Lung (tissue), 12 donors: ENCODE data around the gene LAMA3. TPM values are rescaled to one million over a fixed set of nuclear protein-coding genes. Genes with fewer than 3 reads are reported as not detected.

Experiments
- ATAC-seq: fragments of 200-7000 bp; cut with Tn5 transposase; one replicate; pipeline ENCODE4 v1.9.1; 2020; ENCODE audit warnings: moderate number of reproducible peaks; ENCODE audit not compliant: insufficient read depth, low FRiP score
- DNase-seq, 3 donors: peaks; one replicate each; pipeline ENCODE4 v3.0.0-alpha.2; 2013 to 2017
- H3K27ac ChIP-seq, 2 donors: one replicate each; pipeline ENCODE4 v1.5.1; 2013; ENCODE audit warnings: mild to moderate bottlenecking in 2 of 2, moderate library complexity in 2 of 2, control low read depth in 1 of 2, inconsistent platforms in 1 of 2, low read depth in 1 of 2, low read length in 1 of 2
- H3K27me3 ChIP-seq, 3 donors: one replicate each; pipeline ENCODE4 v1.5.1; 2013; ENCODE audit warnings: low read length in 2 of 3; ENCODE audit not compliant: control insufficient read depth in 3 of 3, insufficient read depth in 3 of 3
- H3K36me3 ChIP-seq, 4 donors: one replicate each; pipeline ENCODE4 v1.5.1; 2013; ENCODE audit warnings: low read length in 4 of 4, mild to moderate bottlenecking in 1 of 4, moderate library complexity in 1 of 4; ENCODE audit not compliant: control insufficient read depth in 4 of 4, insufficient read depth in 4 of 4
- H3K4me1 ChIP-seq, 5 donors: one replicate each; pipeline ENCODE4 v1.5.1; 2013; ENCODE audit warnings: low read length in 5 of 5, mild to moderate bottlenecking in 2 of 5, moderate library complexity in 1 of 5; ENCODE audit not compliant: control insufficient read depth in 5 of 5, insufficient read depth in 5 of 5
- H3K4me3 ChIP-seq: one replicate; pipeline ENCODE4 v1.5.1; 2013; ENCODE audit warnings: mild to moderate bottlenecking, control low read depth, moderate library complexity
- H3K9ac ChIP-seq, 2 donors: one replicate each; pipeline ENCODE4 v1.5.1; 2013; ENCODE audit warnings: low read length in 2 of 2, control low read depth in 1 of 2; ENCODE audit not compliant: insufficient read depth in 1 of 2
- H3K9me3 ChIP-seq, 4 donors: one replicate each; pipeline ENCODE4 v1.5.1; 2013; ENCODE audit warnings: low read length in 3 of 4, mild to moderate bottlenecking in 1 of 4, moderate library complexity in 1 of 4; ENCODE audit not compliant: control insufficient read depth in 4 of 4, insufficient read depth in 3 of 4
- WGBS, 2 donors: extraction: QIAGEN DNeasy Blood & Tissue Kit; methylation state at CpG; one replicate each; pipeline ENCODE4 v1.1.7; 2013; 5-methylcytosine and 5-hydroxymethylcytosine counted together
- polyA plus RNA-seq, 2 donors: library from polyadenylated mRNA; stranded (reverse); fragments of 200-250 nt; gene quantifications; one replicate each; pipeline ENCODE4 v1.2.1, GENCODE V29; 2013
- total RNA-seq, 2 donors: library from RNA; depleted of rRNA in 1 of 2; stranded (reverse); fragments of >200 nt in 1 of 2; gene quantifications; one replicate each; pipeline ENCODE4 v1.2.1, GENCODE V29; 2014 to 2021
- TF ChIP-seq, protein P1 (sequence below): IDR thresholded peaks from 2 replicates; pipeline ENCODE4 v1.5.1; 2012; ENCODE audit warnings: mild to moderate bottlenecking; ENCODE audit errors: control extremely low read depth, extremely low read depth
- donor health status: control.
- donor health status: control.
- donor health status: Bipolar disorder and iron deficiency.
- donor health status: healthy.
- donor health status: DM: yes; HTN: yes; CAD: no.

Gene LAMA3
- total and polyA plus RNA-seq, 4 donors: 14.1 to 110 (median 51.9) TPM

DNA sequence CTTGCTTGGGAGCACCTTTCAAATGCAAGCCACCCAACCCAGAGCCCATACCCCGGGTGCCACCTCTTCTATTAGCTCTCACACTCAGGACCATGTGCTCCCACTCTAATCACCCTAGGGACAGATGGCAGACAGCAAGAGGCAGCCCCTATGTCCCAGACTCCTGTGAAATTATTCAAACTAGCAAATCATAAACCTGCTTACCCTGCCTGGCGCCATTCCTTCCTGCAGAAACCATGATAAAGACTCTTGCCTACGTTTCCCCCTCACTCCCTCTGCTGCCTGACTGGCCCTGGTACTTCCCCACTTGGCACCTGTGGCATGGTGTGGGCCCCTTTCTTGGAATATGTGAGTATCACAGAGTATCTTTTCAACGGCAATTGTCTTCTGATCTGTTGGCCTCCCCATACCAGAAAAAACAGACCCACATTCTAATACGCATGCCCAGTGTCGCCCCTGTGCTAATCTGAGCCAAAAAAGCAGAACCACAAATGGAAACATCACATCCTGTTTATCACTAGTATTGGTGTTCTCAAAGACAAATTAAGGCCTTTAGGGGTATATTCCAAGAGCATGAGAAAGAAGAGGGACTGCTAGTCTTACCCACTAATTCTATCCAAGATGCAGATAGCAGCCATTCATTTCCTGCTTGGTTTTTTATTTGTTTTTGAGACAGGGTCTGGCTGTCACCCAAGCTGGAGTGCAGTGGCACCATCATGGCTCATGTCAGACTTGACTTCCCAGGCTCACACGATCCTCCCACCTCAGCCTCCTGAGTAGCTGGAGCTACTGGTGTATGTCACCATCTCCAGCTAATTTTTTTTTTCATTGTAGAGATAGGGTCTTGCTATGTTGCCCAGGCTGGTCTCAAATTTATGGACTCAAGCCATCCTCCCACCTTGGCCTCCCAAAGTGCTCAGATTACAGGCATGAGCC, 281.2 kb downstream of the LAMA3 start:
- ATAC-seq (peak; percentile 17), DNase-seq (peak in 1 of 3 donors; percentile 32)
- TF ChIP-seq, protein P1, sequence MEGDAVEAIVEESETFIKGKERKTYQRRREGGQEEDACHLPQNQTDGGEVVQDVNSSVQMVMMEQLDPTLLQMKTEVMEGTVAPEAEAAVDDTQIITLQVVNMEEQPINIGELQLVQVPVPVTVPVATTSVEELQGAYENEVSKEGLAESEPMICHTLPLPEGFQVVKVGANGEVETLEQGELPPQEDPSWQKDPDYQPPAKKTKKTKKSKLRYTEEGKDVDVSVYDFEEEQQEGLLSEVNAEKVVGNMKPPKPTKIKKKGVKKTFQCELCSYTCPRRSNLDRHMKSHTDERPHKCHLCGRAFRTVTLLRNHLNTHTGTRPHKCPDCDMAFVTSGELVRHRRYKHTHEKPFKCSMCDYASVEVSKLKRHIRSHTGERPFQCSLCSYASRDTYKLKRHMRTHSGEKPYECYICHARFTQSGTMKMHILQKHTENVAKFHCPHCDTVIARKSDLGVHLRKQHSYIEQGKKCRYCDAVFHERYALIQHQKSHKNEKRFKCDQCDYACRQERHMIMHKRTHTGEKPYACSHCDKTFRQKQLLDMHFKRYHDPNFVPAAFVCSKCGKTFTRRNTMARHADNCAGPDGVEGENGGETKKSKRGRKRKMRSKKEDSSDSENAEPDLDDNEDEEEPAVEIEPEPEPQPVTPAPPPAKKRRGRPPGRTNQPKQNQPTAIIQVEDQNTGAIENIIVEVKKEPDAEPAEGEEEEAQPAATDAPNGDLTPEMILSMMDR: no peak
- no peak overlapping the region for H3K9ac ChIP-seq
- no peaks in the 10 kb centered on the region for H3K4me1 ChIP-seq
- WGBS, 2 donors: 43 to 63% methylated on average over 7 of the region's 7 CpGs
- no peaks in the 10 kb centered on the region for H3K36me3 ChIP-seq
- no peak overlapping the region for H3K4me3 ChIP-seq
- no peaks in the 10 kb centered on the region for H3K27me3 ChIP-seq
- no peak overlapping the region for H3K27ac ChIP-seq
- H3K9me3 ChIP-seq: no peaks in the 10 kb centered on the region

DNA sequence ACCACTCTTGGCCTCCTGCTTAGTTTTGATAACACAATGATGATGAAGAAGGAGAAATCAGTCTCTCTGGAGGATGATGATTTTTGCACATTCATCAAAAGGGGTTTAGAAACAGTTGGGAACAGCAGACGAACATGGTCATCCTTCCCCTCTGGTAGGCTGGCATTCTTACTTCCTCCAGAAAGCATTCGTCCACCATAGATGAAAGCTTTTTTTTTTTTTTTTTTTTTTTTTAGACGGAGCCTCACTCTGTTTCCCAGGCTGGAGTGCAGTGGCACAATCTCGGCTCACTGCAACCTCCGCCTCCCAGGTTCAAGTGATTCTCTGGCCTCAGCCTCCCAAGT, 281.8 kb downstream of the LAMA3 start:
- TF ChIP-seq, protein P1: no peak
- no peak overlapping the region for H3K9ac ChIP-seq
- no peak for DNase-seq
- no peak overlapping the region for H3K4me3 ChIP-seq
- ATAC-seq: no peak
- H3K36me3 ChIP-seq: no peaks in the 10 kb centered on the region
- no peaks in the 10 kb centered on the region for H3K27me3 ChIP-seq
- no peak overlapping the region for H3K27ac ChIP-seq
- no peaks in the 10 kb centered on the region for H3K4me1 ChIP-seq
- WGBS, 2 donors: 71 to 80% methylated on average over 5 of the region's 5 CpGs
- no peaks in the 10 kb centered on the region for H3K9me3 ChIP-seq

DNA sequence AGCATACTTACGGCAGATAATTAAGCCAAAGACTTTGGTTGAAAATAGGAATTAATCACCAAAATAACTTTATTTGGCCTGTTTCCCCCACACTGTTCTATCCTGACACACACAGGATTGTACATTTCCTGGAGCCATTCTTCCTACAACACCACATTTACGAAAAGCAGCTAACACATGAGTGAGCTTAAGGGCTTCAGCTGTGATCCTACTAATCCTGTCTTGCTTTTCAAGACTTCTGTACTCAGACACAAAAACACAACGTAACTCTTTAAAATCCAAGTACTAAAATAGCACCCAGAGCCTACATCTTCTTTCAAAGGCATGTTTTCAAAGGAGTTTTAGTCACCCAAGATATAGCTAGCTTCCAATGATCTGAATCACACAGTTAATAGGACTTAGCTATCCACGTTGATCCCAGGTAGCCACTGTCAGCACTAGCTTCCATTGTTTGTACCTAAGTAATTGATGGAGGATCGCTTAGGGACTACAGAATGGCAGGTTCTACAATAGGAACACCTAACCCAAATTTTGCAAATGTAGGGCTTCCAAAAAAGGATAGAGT, 282.5 kb downstream of the LAMA3 start:
- Histone ChIP-seq H3K36me3 (no peaks in the 10 kb centered on the region), H3K4me1 (no peaks in the 10 kb centered on the region)
- no peak for DNase-seq

More for the DNA sequence above, 282.5 kb downstream of the LAMA3 start:
- TF ChIP-seq, protein P1: no peak
- no peak overlapping the region for H3K27ac ChIP-seq
- no peaks in the 10 kb centered on the region for H3K9me3 ChIP-seq
- ATAC-seq: no peak
- H3K9ac ChIP-seq: no peak overlapping the region
- H3K27me3 ChIP-seq: no peaks in the 10 kb centered on the region
- 88 to 90% methylated on average over 5 of the region's 5 CpGs for WGBS, 2 donors
- H3K4me3 ChIP-seq: no peak overlapping the region
